ENCODE measurements around the gene ITFG1. TPM values are rescaled to one million over a fixed set of nuclear protein-coding genes. Genes with fewer than 3 reads are reported as not detected.
A peak's percentile ranks its signal among the peaks of the same experiment; 100 is the strongest.

Gene ITFG1
- total RNA-seq, result 55.6 TPM

GRCh38 chr16:47460711-47461597 lies at the start of gene ITFG1, which contains the start of gene PHKB:
TSS of gene ITFG1 (minus strand) at chr16:47461063. CDS start at chr16:47461045, 18 bp downstream.
TSS of gene PHKB (plus strand) at chr16:47461331. CDS start at chr16:47461351, 20 bp downstream.
- peak; percentile 90 for DNase-seq (ENCODE audit: low spot score)

GRCh38 chr16:47507701-47508100 lies 46.8 kb upstream of the ITFG1 start:
- no peak for DNase-seq (ENCODE audit: low spot score)

- DNase-seq (ENCODE audit: low spot score), result no peak
These were observed 45.9 kb upstream of the ITFG1 start for GRCh38 chr16:47506800-47507199.

- no peak for DNase-seq (ENCODE audit: low spot score)
These were observed 43.7 kb upstream of the ITFG1 start for GRCh38 chr16:47504599-47504998.

GRCh38 chr16:47503936-47504335 lies 43.1 kb upstream of the ITFG1 start:
- no peak for DNase-seq (ENCODE audit: low spot score)

GRCh38 chr16:47499700-47500264 lies 38.9 kb upstream of the ITFG1 start:
- DNase-seq (ENCODE audit: low spot score), result no peak

- no peak for DNase-seq (ENCODE audit: low spot score)
These were observed 38.3 kb upstream of the ITFG1 start for GRCh38 chr16:47499080-47499699.

GRCh38 chr16:47493381-47494337 lies 32.8 kb upstream of the ITFG1 start:
- no peak for DNase-seq (ENCODE audit: low spot score)

GRCh38 chr16:47492428-47493377 lies 31.8 kb upstream of the ITFG1 start:
- DNase-seq (ENCODE audit: low spot score), result peak; percentile 75

- DNase-seq (ENCODE audit: low spot score), result no peak
These were observed 31.2 kb upstream of the ITFG1 start for GRCh38 chr16:47492036-47492427.

- DNase-seq (ENCODE audit: low spot score), result no peak
These were observed 29.6 kb upstream of the ITFG1 start for GRCh38 chr16:47490471-47490870.

- DNase-seq (ENCODE audit: low spot score), result no peak
These were observed 27.2 kb upstream of the ITFG1 start for GRCh38 chr16:47488051-47488450.

- no peak for DNase-seq (ENCODE audit: low spot score)
These were observed 26.0 kb upstream of the ITFG1 start for GRCh38 chr16:47486856-47487255.

GRCh38 chr16:47483616-47484015 lies 22.8 kb upstream of the ITFG1 start:
- no peak for DNase-seq (ENCODE audit: low spot score)

GRCh38 chr16:47481698-47482374 lies 21.0 kb upstream of the ITFG1 start:
- DNase-seq (ENCODE audit: low spot score), result no peak

- no peak for DNase-seq (ENCODE audit: low spot score)
These were observed 19.5 kb upstream of the ITFG1 start for GRCh38 chr16:47480410-47480809.

GRCh38 chr16:47477679-47478078 lies 16.8 kb upstream of the ITFG1 start:
- DNase-seq (ENCODE audit: low spot score), result no peak

- DNase-seq (ENCODE audit: low spot score), result no peak
These were observed 15.9 kb upstream of the ITFG1 start for GRCh38 chr16:47476654-47477345.

GRCh38 chr16:47475786-47476185 lies 14.9 kb upstream of the ITFG1 start:
- no peak for DNase-seq (ENCODE audit: low spot score)

Data from ureter (tissue), 1 donor.